ENCODE data around the gene PDPR. TPM values are rescaled to one million over a fixed set of nuclear protein-coding genes. Genes with fewer than 3 reads are reported as not detected.
"Not testable (repeated sequence)": the region's sequence is repeated elsewhere in the genome, so short reads cannot be mapped to it uniquely, and the experiment has no call there.

The PDPR gene
- total and polyA plus RNA-seq, 8 donors = 6.8 to 15.2 (median 10.5) TPM

- Histone ChIP-seq H3K36me3 (peaks cover 6 to 66% (median 23%) of the 10 kb centered on the region in 3 donors), H3K4me1 (no peaks in the 10 kb centered on the region), H3K4me3 (no peak overlapping the region), H3K27ac (no peak overlapping the region), H3K27me3 (no peaks in the 10 kb centered on the region), H3K9me3 (no peaks in the 10 kb centered on the region)
- DNase-seq (peak in 2 of 6 donors; percentile 10 to 22), FAIRE-seq (no peak), ATAC-seq (no peak)
- TF ChIP-seq, protein P1, sequence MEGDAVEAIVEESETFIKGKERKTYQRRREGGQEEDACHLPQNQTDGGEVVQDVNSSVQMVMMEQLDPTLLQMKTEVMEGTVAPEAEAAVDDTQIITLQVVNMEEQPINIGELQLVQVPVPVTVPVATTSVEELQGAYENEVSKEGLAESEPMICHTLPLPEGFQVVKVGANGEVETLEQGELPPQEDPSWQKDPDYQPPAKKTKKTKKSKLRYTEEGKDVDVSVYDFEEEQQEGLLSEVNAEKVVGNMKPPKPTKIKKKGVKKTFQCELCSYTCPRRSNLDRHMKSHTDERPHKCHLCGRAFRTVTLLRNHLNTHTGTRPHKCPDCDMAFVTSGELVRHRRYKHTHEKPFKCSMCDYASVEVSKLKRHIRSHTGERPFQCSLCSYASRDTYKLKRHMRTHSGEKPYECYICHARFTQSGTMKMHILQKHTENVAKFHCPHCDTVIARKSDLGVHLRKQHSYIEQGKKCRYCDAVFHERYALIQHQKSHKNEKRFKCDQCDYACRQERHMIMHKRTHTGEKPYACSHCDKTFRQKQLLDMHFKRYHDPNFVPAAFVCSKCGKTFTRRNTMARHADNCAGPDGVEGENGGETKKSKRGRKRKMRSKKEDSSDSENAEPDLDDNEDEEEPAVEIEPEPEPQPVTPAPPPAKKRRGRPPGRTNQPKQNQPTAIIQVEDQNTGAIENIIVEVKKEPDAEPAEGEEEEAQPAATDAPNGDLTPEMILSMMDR (IDR thresholded peaks at IDR 0.05) = no peak
- intact Hi-C loops (cut with DNase I) = no loop called here
- 95 to 96% methylated on average over 6 of the region's 6 CpGs for WGBS, 2 donors
These were observed 46.7 kb downstream of the PDPR start for GRCh38 chr16:70160821-70161220.

GRCh38 chr16:70161350-70161749 is 47.2 kb downstream of the PDPR start:
- no peaks in the 10 kb centered on the region for H3K4me1 ChIP-seq
- FAIRE-seq = no peak
- TF ChIP-seq, protein P1 (IDR thresholded peaks at IDR 0.05) = no peak
- no peaks in the 10 kb centered on the region for H3K9me3 ChIP-seq
- no peak for ATAC-seq
- no peak overlapping the region for H3K27ac ChIP-seq
- H3K36me3 ChIP-seq = peaks cover 4 to 61% (median 18%) of the 10 kb centered on the region in 3 donors
- no peak overlapping the region for H3K4me3 ChIP-seq
- H3K27me3 ChIP-seq = no peaks in the 10 kb centered on the region
- 89 to 90% methylated on average over 6 of the region's 6 CpGs for WGBS, 2 donors
- peak in 1 of 6 donors; percentile 36 for DNase-seq
- intact Hi-C loops (cut with DNase I) = no loop called here

DNA sequence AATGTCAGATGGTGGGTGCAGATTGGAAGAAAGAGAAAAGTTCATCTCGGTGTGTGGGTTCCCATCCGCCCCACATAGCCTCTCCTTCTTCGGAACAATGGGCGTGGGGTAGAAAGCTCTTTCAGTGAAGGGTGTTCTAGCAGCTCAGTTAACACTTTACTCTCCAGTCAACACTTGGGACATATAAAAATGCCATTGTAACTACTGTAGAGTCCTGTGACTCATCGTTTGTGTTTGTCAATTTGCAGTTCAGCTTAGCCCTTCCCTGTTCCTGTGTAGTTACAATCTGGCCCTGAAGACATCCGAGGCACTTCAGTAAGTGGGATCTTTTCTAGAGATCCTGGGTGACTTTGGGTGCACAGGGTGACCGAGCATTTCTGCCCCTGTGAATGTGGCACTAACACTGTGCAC is 47.9 kb downstream of the PDPR start:
- H3K36me3 ChIP-seq = peaks cover 3 to 54% (median 11%) of the 10 kb centered on the region in 3 donors
- peak in 1 of 4 donors; percentile 17 for ATAC-seq
- FAIRE-seq = no peak
- DNase-seq = peak in 1 of 6 donors; percentile 3
- no peaks in the 10 kb centered on the region for H3K27me3 ChIP-seq
- TF ChIP-seq, protein P1 (IDR thresholded peaks at IDR 0.05) = no peak
- no peak overlapping the region for H3K27ac ChIP-seq
- no peak overlapping the region for H3K4me3 ChIP-seq
- H3K4me1 ChIP-seq = no peaks in the 10 kb centered on the region
- intact Hi-C loops (cut with DNase I) = no loop called here
- 64 to 69% methylated on average over 7 of the region's 7 CpGs for WGBS, 2 donors
- no peaks in the 10 kb centered on the region for H3K9me3 ChIP-seq

GRCh38 chr16:70163596-70163995 is 49.5 kb downstream of the PDPR start:
- TF ChIP-seq, protein P1 (IDR thresholded peaks at IDR 0.05) = no peak
- H3K27ac ChIP-seq = no peak overlapping the region
- no peak overlapping the region for H3K4me3 ChIP-seq
- H3K36me3 ChIP-seq = peaks cover 0 to 39% (median 8%) of the 10 kb centered on the region in 3 donors
- H3K4me1 ChIP-seq = no peaks in the 10 kb centered on the region
- peak in 2 of 6 donors; percentile 13 to 37 for DNase-seq
- no peaks in the 10 kb centered on the region for H3K9me3 ChIP-seq
- WGBS, 2 donors = 74 to 82% methylated on average over 10 of the region's 10 CpGs
- no peak for FAIRE-seq
- intact Hi-C loops (cut with DNase I) = no loop called here
- H3K27me3 ChIP-seq = no peaks in the 10 kb centered on the region
- ATAC-seq = no peak

DNA sequence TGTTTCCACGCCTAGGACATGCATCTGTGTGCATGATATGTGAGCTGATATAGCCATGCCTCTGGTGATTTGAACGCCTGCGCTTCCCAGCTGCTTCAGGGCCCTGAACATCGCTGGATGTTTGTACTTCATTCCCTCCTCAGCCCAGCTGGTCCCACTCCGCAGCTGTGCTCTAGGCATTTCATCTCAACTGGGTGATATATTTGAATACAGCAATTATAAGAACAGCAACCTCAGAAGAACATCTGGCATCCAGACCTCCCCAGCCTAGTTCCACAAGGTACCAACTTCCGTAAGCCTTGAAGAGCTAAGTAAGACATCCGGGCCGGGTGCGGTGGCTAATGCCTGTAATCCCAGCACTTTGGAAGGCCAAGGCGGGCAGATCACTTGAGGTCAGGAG is 52.6 kb downstream of the PDPR start:
- H3K27ac ChIP-seq; H3K9me3 ChIP-seq; H3K4me1 ChIP-seq; FAIRE-seq; H3K36me3 ChIP-seq; H3K4me3 ChIP-seq; H3K27me3 ChIP-seq; intact Hi-C loops (cut with DNase I); ATAC-seq: not testable (repeated sequence)
- DNase-seq = peak in 2 of 6 donors; percentile 16 to 44
- 94 to 97% methylated on average over 5 of the region's 10 CpGs for WGBS, 2 donors

GRCh38 chr16:70173212-70173837 is 59.2 kb downstream of the PDPR start, which contains the start of gene CLEC18C:
CLEC18C (plus strand) TSS chr16:70173787; CDS start chr16:70174279, 492 bp downstream.
- H3K36me3 ChIP-seq; H3K9me3 ChIP-seq; ATAC-seq; H3K27ac ChIP-seq; H3K4me3 ChIP-seq; H3K4me1 ChIP-seq; intact Hi-C loops (cut with DNase I); FAIRE-seq; H3K27me3 ChIP-seq: not testable (repeated sequence)
- 71 to 74% methylated on average over 14 to 17 of the region's 21 CpGs for WGBS, 2 donors
- peak in 2 of 6 donors; percentile 19 to 31 for DNase-seq

DNA sequence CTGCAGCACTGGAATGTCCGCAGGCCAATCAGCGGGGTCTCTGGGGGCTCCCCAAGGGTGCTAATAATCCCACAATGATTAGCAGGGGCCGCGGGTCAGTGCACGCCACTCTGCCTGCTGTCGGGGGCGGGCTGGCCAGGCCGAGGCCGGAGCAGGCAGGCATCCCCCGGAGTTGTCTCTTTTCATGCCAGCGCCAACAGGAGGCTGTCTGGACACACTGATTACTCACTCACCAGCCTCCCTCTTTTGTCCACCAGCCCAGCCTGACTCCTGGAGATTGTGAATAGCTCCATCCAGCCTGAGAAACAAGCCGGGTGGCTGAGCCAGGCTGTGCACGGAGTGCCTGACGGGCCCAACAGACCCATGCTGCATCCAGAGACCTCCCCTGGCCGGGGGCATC is 59.8 kb downstream of the PDPR start:
- H3K4me3 ChIP-seq; H3K4me1 ChIP-seq; H3K27ac ChIP-seq; intact Hi-C loops (cut with DNase I); H3K36me3 ChIP-seq; H3K9me3 ChIP-seq; H3K27me3 ChIP-seq; FAIRE-seq: not testable (repeated sequence)
- DNase-seq (peak in 1 of 6 donors; percentile 22), ATAC-seq (peak in 1 of 4 donors; percentile 18)
- WGBS, 2 donors = 59 to 90% methylated on average over 2 to 9 of the region's 15 CpGs

DNA sequence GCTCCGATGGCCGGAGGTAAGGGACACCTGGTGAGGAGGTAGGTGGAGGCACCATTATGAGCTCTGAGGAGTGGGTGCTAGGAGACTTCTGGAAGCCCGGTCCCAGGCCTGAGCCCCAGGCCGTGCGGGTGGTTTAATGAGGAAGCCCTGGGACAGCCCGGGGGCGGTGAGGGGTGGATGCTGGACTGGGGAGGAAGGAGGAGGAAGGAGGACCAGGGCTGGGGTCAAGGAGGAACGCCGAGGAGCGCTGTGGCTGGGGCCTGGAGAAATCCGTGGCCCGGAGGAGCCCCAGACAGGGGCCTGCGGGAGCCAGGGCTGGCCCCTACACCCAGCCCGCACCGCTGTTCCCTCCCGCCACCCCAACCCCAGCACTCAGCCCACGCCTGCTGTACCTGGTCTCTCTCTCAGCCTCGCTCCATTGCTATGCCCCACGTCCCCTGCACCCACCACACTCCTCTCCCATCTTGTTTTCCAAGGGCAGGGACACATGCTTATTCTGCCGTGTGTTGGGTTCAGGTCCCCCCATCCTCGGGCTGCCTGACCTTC is 60.3 kb downstream of the PDPR start:
- H3K27ac ChIP-seq; H3K4me1 ChIP-seq; DNase-seq; H3K4me3 ChIP-seq; FAIRE-seq; H3K36me3 ChIP-seq; H3K9me3 ChIP-seq; H3K27me3 ChIP-seq; intact Hi-C loops (cut with DNase I): not testable (repeated sequence)
- WGBS, 2 donors = 69 to 73% methylated on average over 3 to 8 of the region's 21 CpGs
- ATAC-seq = peak in 1 of 4 donors; percentile 30
